GM12873 (cell line): ENCODE measurements around the gene MLN.
A peak's percentile ranks its signal among the peaks of the same experiment; 100 is the strongest.

ENCODE experiments used
- TF ChIP-seq, protein P1 (sequence below): IDR thresholded peaks from 2 replicates; pipeline ENCODE4 v1.5.1; 2012; ENCODE audit warnings: low read depth, mild to moderate bottlenecking, moderate library complexity, low read length, control low read depth; ENCODE audit not compliant: insufficient read depth; ENCODE audit errors: missing control alignments

The MLN gene

GRCh38 chr6:33803571-33804053, at the start of gene MLN:
Gene MLN (minus strand): TSS chr6:33804003. CDS start chr6:33801163, 2,840 bp downstream.
- TF ChIP-seq, protein P1, sequence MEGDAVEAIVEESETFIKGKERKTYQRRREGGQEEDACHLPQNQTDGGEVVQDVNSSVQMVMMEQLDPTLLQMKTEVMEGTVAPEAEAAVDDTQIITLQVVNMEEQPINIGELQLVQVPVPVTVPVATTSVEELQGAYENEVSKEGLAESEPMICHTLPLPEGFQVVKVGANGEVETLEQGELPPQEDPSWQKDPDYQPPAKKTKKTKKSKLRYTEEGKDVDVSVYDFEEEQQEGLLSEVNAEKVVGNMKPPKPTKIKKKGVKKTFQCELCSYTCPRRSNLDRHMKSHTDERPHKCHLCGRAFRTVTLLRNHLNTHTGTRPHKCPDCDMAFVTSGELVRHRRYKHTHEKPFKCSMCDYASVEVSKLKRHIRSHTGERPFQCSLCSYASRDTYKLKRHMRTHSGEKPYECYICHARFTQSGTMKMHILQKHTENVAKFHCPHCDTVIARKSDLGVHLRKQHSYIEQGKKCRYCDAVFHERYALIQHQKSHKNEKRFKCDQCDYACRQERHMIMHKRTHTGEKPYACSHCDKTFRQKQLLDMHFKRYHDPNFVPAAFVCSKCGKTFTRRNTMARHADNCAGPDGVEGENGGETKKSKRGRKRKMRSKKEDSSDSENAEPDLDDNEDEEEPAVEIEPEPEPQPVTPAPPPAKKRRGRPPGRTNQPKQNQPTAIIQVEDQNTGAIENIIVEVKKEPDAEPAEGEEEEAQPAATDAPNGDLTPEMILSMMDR: no peak

DNA sequence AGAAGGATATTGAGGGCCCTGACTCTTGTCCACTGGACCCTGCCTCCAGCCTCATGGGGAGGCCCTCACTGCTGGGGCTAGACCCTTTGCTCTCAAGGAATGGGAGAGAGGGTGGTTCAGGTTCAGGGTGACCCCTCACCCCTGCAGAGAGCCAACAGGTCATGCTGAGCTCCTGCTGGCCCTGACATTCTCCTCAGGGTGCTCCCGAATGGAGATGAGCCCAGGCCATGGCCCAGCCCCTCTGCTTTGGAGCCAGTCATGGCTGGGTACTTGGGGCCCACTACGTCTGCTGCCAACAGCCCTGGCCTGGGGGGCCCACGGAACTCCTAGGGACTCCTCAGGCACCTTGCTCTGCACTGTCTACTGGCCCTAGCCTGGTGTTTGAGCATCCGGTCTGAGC, 49.2 kb upstream of the MLN start:
- TF ChIP-seq, protein P1: no peak

DNA sequence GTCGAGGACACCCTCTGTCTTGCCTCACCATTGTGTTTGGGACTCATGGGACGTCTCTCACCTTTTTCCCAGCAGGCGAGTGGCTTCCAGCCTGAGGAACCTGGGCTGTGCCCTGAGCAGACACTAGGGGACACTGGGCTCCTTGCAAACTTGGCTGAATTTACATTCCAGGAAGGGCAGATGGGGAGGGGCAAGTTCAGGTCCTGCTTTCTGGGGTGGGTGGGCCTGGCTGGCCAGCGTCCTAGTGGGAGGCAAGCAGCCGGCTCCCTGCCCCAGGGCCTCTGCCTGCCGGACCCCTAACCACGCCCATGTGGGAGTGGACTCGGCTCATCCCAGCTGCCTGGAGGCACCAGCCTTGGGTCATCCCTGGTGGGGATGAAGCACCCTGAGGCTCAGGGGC, 48.2 kb upstream of the MLN start:
- TF ChIP-seq, protein P1: peak; percentile 66

GRCh38 chr6:33850869-33851541, 47.2 kb upstream of the MLN start:
- TF ChIP-seq, protein P1: no peak

GRCh38 chr6:33850296-33850695, 46.5 kb upstream of the MLN start:
- TF ChIP-seq, protein P1: no peak

DNA sequence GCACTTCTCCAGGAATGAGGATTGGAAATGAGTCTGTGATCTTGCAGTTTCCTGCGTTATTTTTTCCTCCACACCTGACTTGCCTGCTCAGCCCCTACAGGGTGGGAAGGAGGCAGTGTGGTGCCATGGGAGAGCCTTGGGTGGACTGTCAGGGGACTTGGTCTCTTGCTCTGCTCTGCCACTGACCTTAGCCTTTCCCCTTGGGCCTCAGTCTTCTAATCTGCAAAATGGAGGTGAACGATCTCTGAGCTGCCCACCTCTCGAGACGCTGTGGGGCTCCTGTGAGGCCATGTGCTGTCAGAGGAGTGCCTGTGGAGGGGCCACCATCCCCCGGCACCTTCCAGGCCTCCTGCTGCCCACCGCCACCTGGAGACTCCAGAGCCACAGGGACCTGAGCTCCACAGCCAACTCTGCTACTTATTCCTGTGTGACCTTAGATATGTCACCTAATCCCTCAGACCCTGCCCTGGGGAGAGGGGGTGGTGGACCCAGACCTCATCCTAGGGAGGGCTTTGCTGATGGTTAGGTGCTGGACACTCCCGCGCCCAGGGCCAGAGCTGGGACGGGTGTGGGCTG, 45.8 kb upstream of the MLN start:
- TF ChIP-seq, protein P1: no peak

GRCh38 chr6:33848484-33848883, 44.7 kb upstream of the MLN start:
- TF ChIP-seq, protein P1: no peak
